HEK293 (cell line): Measurements from ENCODE around the gene EREG.

Experiments
- CTCF ChIA-PET: fragments of 350-600 bp; formaldehyde crosslinking; extraction: SDS; loops from one replicate; lab custom pipeline; 2021; ENCODE audit warnings: antibody characterized with exemption; lab: Yijun Ruan, JAX
- POLR2A ChIA-PET: fragments of 300-600 bp; formaldehyde crosslinking; extraction: SDS; loops from one replicate; lab custom pipeline; 2020; ENCODE audit warnings: antibody characterized with exemption, inconsistent platforms; lab: Yijun Ruan, JAX
- H3K27ac ChIP-seq: fragments of 200-500 bp; sonication (Bioruptor generic); 2 replicates; pipeline ENCODE4 v1.5.1; 2014; ENCODE audit warnings: low read depth, low read length, control low read depth, inconsistent platforms; ENCODE audit errors: extremely low read depth
- H3K36me3 ChIP-seq, 2 experiments: fragments of 200-500 bp in 1 of 2; sonication (Bioruptor generic) in 1 of 2; 1 replicate in 1 of 2; 2 replicates in 1 of 2; pipeline ENCODE4 v1.5.1; 2014 to 2017; ENCODE audit warnings: inconsistent platforms in 2 of 2, low read length in 2 of 2; ENCODE audit not compliant: control insufficient read depth in 2 of 2, insufficient read depth in 1 of 2
- H3K4me1 ChIP-seq: fragments of 200-500 bp; sonication (Bioruptor generic); 2 replicates; pipeline ENCODE4 v1.5.1; 2014; ENCODE audit warnings: mild to moderate bottlenecking, low read length, inconsistent platforms; ENCODE audit not compliant: control insufficient read depth, insufficient read depth
- H3K4me3 ChIP-seq: 2 replicates; pipeline ENCODE4 v1.5.1; 2011; ENCODE audit warnings: low read depth, mild to moderate bottlenecking, control low read depth, low read length, moderate library complexity
- H3K9me3 ChIP-seq: fragments of 200-500 bp; sonication (Bioruptor generic); 2 replicates; pipeline ENCODE4 v1.5.1; 2014; ENCODE audit warnings: low read depth, low read length, inconsistent platforms; ENCODE audit not compliant: control insufficient read depth, insufficient read depth
- AEBP2 ChIP-seq: fragments of 450-650 bp; formaldehyde crosslinking; IDR thresholded peaks from 2 replicates; pipeline ENCODE4 v1.5.1; 2016; ENCODE audit warnings: missing biosample characterization, missing genetic modification characterization, borderline replicate concordance
- BCL6B ChIP-seq: fragments of 450-650 bp; formaldehyde crosslinking; IDR thresholded peaks from 2 replicates; pipeline ENCODE4 v1.5.1; 2017; ENCODE audit warnings: missing biosample characterization, missing genetic modification characterization
- HOXC10 ChIP-seq: sonication (generic); formaldehyde crosslinking; IDR thresholded peaks from 2 replicates; pipeline ENCODE4 v1.8.1; 2023; ENCODE audit warnings: mild to moderate bottlenecking, missing genetic modification reagents
- KLF16 ChIP-seq: fragments of 450-650 bp; formaldehyde crosslinking; IDR thresholded peaks from 2 replicates; pipeline ENCODE4 v1.5.1; 2017; ENCODE audit warnings: missing biosample characterization, missing genetic modification characterization
- PATZ1 ChIP-seq: fragments of 450-650 bp; formaldehyde crosslinking; IDR thresholded peaks from 2 replicates; pipeline ENCODE4 v1.5.1; 2016; ENCODE audit warnings: missing biosample characterization, missing genetic modification characterization
- PRDM2 ChIP-seq: fragments of 450-650 bp; formaldehyde crosslinking; IDR thresholded peaks from 2 replicates; pipeline ENCODE4 v1.5.1; 2016; ENCODE audit warnings: missing biosample characterization, missing genetic modification characterization, borderline replicate concordance
- ZNF112 ChIP-seq: fragments of 450-650 bp; formaldehyde crosslinking; IDR thresholded peaks from 2 replicates; pipeline ENCODE4 v1.5.0; 2017; ENCODE audit warnings: missing biosample characterization, missing genetic modification characterization
- ZNF169 ChIP-seq: fragments of 450-650 bp; formaldehyde crosslinking; IDR thresholded peaks from 2 replicates; pipeline ENCODE4 v1.5.1; 2016; ENCODE audit warnings: missing biosample characterization, missing genetic modification characterization
- ZNF19 ChIP-seq: fragments of 450-650 bp; formaldehyde crosslinking; IDR thresholded peaks from 2 replicates; pipeline ENCODE4; 2016; ENCODE audit warnings: missing biosample characterization, missing genetic modification characterization, low read depth
- ZNF2 ChIP-seq: fragments of 450-650 bp; formaldehyde crosslinking; IDR thresholded peaks from 2 replicates; pipeline ENCODE4 v1.5.1; 2016; ENCODE audit warnings: missing biosample characterization, missing genetic modification characterization
- ZNF24 ChIP-seq: fragments of 450-650 bp; formaldehyde crosslinking; IDR thresholded peaks from 2 replicates; pipeline ENCODE4 v1.5.1; 2016; ENCODE audit warnings: missing biosample characterization, missing genetic modification characterization
- ZNF266 ChIP-seq: fragments of 450-650 bp; formaldehyde crosslinking; IDR thresholded peaks from 2 replicates; pipeline ENCODE4 v1.5.1; 2016; ENCODE audit warnings: missing biosample characterization, missing genetic modification characterization, low read depth
- ZNF398 ChIP-seq: fragments of 450-650 bp; formaldehyde crosslinking; IDR thresholded peaks from 2 replicates; pipeline ENCODE4 v1.5.1; 2017; ENCODE audit warnings: missing biosample characterization, missing genetic modification characterization
- ZNF433 ChIP-seq: fragments of 450-650 bp; formaldehyde crosslinking; IDR thresholded peaks from 2 replicates; pipeline ENCODE4 v1.5.1; 2016; ENCODE audit warnings: missing biosample characterization, missing genetic modification characterization, low read depth
- ZNF623 ChIP-seq: fragments of 450-650 bp; formaldehyde crosslinking; IDR thresholded peaks from 2 replicates; pipeline ENCODE4 v1.5.1; 2016; ENCODE audit warnings: missing biosample characterization, missing genetic modification characterization
- ZNF660 ChIP-seq: fragments of 450-650 bp; IDR thresholded peaks from 2 replicates; pipeline ENCODE4 v1.5.1; 2018; ENCODE audit warnings: missing biosample characterization, mild to moderate bottlenecking, missing genetic modification characterization
- ZNF677 ChIP-seq: fragments of 450-650 bp; IDR thresholded peaks from 2 replicates; pipeline ENCODE4 v1.5.0; 2018; ENCODE audit warnings: missing biosample characterization, mild to moderate bottlenecking, missing genetic modification characterization, moderate library complexity
- ZSCAN23 ChIP-seq: fragments of 450-650 bp; formaldehyde crosslinking; IDR thresholded peaks from 2 replicates; pipeline ENCODE4 v1.5.1; 2016; ENCODE audit warnings: missing biosample characterization, missing genetic modification characterization
- ZSCAN30 ChIP-seq: fragments of 450-650 bp; IDR thresholded peaks from 2 replicates; pipeline ENCODE4 v1.5.1; 2018; ENCODE audit warnings: missing biosample characterization, mild to moderate bottlenecking, missing genetic modification characterization, moderate library complexity

EREG gene

GRCh38 chr4:74415602-74416300 is 50.8 kb downstream of the EREG start:
- ChIA-PET CTCF (interaction anchor here (0.6 kb wide), 1 partner anchor 21 kb away, joined by 3 read pairs; no protein-coding TSS in a partner anchor), POLR2A (no interaction called here)
- no peak overlapping the region for H3K27ac ChIP-seq
- no peaks in the 10 kb centered on the region for H3K36me3 ChIP-seq
- no peak overlapping the region for H3K4me3 ChIP-seq
- TF ChIP-seq ZNF266 = no peak
- TF ChIP-seq PRDM2 (tag by site-specific recombination) = no peak
- TF ChIP-seq ZNF169 (tag by site-specific recombination) = no peak
- no peak for TF ChIP-seq ZSCAN23 (tag by site-specific recombination)
- TF ChIP-seq ZNF660 = no peak
- no peak for TF ChIP-seq AEBP2 (tag by site-specific recombination)
- TF ChIP-seq ZNF677 (tag by site-specific recombination) = no peak
- H3K4me1 ChIP-seq = no peaks in the 10 kb centered on the region
- H3K9me3 ChIP-seq = no peaks in the 10 kb centered on the region

GRCh38 chr4:74418063-74418670 is 53.2 kb downstream of the EREG start:
- no peaks in the 10 kb centered on the region for H3K9me3 ChIP-seq
- H3K4me3 ChIP-seq = no peak overlapping the region
- POLR2A ChIA-PET = no interaction called here
- CTCF ChIA-PET = no interaction called here
- H3K4me1 ChIP-seq = no peaks in the 10 kb centered on the region; the same call in 1 of the 2 replicates
- H3K27ac ChIP-seq = no peak overlapping the region
- no peaks in the 10 kb centered on the region for H3K36me3 ChIP-seq
- TF ChIP-seq ZNF112 (tag by site-specific recombination) (no peak), PATZ1 (tag by site-specific recombination) (no peak), ZNF623 (no peak), ZNF24 (tag by site-specific recombination) (no peak), KLF16 (tag by site-specific recombination) (no peak), AEBP2 (tag by site-specific recombination) (no peak), ZNF433 (tag by site-specific recombination) (no peak), ZNF2 (no peak), HOXC10 (CRISPR knock-in tag) (no peak), ZSCAN23 (tag by site-specific recombination) (no peak), ZNF19 (tag by site-specific recombination) (no peak), ZSCAN30 (tag by site-specific recombination) (no peak), ZNF398 (tag by site-specific recombination) (no peak), BCL6B (tag by site-specific recombination) (no peak)
